GM19035 (cell line): ENCODE results near the gene MEGF8.

Source experiments
- ATAC-seq: cut with Tn5 transposase; IDR thresholded peaks from one replicate; pipeline ENCODE4 v1.9.1; 2021; ENCODE audit not compliant: unreplicated experiment

MEGF8 gene

DNA sequence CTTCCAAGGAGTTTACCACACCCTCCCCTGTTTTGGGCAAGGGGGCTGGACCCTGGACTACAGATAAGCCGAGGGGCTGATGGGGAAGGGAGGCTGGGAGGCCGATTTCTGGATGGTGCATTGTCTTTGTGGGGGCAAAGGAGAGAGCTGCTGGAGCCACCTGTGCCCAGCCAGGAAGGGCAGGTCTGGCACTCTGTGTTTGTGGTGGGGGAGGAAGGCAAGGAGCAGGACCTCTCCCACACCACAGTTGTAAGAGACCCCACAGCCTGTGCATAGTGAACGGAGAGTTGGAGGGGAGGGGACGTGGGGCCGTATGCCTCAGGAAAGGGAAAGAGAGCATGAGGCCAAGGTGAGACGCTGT, 39.5 kb upstream of the MEGF8 start:
- no peak for ATAC-seq

GRCh38 chr19:42286349-42287016, 39.0 kb upstream of the MEGF8 start:
- no peak for ATAC-seq

DNA sequence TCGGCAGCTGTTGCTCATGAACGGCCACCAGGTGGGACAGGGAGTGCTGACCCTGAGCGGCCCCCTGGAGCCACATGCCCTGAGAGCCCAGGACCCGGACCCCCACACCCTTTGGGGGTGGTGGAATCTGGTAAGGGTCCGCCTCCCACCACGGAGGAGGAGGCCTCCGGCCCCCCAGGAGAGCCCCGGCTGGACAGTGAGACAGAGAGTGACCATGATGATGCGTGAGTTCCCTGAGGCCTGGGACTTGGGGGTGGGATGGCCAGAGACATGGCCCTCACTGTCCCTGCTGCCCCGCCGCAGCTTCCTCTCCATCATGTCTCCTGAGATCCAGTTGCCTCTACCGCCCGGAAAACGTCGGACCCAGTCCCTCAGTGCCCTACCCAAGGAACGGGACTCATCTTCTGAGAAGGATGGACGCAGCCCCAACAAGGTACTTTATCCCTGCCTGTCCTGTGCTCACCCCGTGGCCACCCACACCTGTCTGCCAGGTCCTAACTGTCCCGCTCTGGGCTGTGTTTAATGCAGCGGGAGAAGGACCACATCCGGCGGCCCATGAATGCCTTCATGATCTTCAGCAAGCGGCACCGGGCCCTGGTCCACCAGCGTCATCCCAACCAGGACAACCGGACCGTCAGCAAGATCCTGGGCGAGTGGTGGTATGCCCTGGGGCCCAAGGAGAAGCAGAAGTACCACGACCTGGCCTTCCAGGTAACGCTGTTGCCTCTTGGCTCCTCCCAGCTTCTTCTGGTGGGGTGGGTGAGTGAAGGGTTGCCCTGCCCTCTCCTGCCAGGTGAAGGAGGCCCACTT, 38.2 kb upstream of the MEGF8 start:
- ATAC-seq, result no peak

DNA sequence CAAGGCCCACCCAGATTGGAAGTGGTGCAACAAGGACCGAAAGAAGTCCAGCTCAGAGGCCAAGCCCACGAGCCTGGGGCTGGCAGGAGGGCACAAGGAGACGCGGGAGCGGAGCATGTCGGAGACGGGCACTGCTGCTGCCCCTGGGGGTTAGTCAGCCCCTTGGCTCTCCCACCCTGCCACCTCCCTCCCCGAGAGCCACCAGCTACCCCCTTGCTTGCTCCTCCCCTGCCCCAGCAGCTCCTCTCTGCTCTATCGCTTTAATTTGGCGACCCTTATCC, 37.7 kb upstream of the MEGF8 start:
- no peak for ATAC-seq

GRCh38 chr19:42288387-42288786, 37.0 kb upstream of the MEGF8 start:
- ATAC-seq, result no peak

DNA sequence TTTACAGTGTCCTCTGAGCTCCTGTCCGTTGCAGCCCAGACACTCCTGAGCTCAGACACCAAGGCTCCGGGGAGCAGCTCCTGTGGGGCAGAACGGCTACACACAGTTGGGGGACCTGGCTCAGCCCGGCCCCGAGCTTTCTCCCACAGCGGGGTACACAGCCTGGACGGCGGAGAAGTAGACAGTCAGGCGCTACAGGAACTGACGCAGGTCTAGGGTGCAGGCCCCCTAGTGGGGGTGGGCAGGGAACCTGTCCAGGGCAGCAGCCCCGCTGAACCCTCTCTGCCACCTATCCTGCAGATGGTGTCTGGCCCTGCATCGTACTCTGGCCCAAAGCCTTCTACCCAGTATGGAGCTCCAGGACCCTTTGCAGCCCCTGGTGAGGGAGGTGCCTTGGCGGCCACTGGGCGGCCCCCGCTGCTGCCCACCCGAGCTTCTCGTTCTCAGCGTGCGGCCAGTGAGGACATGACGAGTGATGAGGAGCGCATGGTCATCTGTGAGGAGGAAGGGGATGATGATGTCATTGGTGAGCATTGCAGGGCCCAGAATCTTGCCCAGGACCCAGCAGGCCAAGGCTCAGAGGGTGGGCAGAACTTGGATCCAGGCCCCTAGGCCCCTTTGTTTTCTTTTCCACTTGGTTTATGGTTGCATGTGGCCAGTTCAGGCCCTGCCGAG, 36.4 kb upstream of the MEGF8 start:
- no peak for ATAC-seq

DNA sequence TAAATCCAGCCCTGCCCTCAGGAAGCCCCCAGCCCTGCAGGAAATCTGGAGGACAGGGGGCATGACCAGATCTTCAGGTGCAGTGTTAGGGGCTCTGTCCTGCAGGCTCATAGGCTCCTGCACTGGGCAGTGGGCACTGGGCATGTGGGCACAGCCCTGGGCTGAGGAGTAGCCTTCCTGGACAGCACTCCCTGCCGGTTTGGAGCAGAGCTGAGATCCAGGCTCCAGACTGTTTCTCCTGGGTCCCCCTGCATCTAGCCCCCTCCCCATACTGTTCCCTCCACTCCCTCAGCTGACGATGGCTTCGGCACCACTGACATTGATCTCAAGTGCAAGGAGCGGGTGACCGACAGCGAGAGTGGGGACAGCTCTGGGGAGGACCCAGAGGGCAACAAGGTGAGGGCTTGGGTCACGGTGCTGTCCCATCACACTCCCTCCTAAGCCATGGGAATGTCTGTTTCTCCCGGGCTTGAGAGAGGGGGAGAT, 35.8 kb upstream of the MEGF8 start:
- ATAC-seq, result no peak

GRCh38 chr19:42290136-42290522, 35.3 kb upstream of the MEGF8 start:
- no peak for ATAC-seq

GRCh38 chr19:42290523-42291434, 34.7 kb upstream of the MEGF8 start:
- no peak for ATAC-seq

- ATAC-seq, result no peak
Observed at GRCh38 chr19:42291435-42291810, 34.0 kb upstream of the MEGF8 start.

DNA sequence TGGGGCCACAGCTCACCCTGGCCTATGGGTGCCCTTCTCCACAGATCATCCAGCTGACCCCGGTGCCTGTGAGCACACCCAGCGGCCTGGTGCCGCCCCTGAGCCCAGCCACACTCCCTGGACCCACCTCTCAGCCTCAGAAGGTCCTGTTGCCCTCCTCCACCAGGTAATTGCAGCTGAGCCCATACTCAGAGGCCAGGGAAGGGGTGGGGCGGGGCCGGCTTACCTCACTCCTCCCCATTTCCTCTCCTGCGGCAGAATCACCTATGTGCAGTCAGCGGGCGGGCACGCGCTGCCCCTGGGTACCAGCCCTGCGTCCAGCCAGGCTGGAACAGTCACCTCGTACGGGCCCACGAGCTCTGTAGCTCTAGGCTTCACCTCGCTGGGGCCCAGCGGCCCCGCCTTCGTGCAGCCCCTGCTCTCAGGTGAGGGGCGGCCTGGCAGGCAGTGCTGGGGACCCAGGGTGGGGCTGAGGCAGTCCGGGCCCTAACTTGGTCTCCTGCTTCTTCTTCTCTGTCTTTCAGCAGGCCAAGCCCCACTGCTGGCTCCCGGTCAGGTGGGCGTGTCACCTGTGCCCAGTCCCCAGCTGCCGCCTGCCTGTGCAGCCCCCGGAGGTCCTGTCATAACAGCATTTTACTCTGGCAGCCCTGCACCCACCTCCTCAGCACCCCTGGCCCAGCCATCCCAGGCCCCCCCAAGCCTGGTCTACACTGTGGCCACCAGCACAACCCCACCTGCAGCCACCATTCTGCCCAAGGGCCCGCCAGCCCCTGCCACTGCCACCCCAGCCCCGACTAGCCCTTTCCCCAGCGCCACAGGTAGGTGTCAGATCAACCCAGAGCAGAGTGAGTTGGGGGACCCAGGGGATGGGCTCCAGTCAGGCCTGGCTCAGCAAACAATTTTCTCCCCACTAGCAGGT, 33.1 kb upstream of the MEGF8 start:
- ATAC-seq, result no peak

DNA sequence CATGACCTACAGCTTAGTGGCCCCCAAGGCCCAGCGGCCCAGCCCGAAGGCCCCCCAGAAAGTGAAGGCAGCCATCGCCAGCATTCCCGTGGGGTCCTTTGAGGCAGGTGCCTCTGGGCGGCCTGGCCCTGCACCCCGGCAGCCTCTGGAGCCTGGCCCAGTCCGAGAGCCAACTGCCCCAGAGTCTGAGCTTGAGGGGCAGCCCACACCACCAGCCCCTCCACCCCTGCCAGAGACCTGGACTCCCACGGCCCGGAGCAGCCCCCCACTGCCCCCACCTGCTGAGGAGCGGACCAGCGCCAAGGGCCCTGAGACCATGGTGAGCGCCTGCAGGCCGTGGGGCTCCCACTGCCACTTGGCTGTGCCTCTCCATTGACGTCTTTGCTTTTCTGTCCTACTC, 32.5 kb upstream of the MEGF8 start:
- ATAC-seq, result no peak

DNA sequence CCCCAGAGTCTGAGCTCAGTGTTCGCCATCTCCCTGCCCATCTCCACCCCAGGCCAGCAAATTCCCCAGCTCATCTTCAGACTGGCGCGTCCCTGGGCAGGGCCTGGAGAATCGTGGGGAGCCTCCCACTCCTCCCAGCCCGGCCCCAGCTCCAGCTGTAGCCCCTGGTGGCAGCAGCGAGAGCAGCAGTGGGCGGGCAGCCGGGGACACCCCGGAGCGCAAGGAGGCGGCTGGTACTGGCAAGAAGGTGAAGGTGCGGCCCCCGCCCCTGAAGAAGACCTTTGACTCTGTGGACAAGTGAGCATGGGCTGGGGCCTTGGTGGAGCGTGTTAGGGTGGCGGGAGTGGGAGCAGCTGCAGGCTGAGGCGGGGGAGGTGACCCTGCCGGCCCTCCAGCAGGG, 31.9 kb upstream of the MEGF8 start:
- no peak for ATAC-seq

- ATAC-seq, result no peak
Observed at GRCh38 chr19:42293948-42294347, 31.5 kb upstream of the MEGF8 start.

GRCh38 chr19:42294471-42295137, 30.8 kb upstream of the MEGF8 start:
- no peak for ATAC-seq

DNA sequence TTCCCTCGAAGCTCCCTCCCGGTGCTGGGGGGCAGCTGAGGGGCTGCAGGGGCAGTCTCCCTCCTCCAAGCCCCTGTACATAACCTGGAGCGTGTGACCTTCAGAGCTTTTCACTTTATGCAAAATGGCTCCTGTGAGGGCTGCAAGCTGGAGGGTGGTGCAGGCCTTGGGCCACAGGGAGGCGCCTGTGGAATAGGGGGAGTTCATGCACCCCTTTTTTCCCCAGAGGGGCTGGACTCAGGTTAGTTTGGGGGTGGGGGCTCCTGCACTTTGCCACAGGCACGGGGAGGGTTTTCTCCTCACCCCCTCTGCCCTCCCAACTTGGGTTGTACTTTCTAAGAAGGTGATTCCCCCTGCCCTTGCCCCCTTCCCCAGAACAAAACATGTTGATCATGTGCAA, 30.1 kb upstream of the MEGF8 start:
- ATAC-seq, result no peak

GRCh38 chr19:42295831-42296525, 29.5 kb upstream of the MEGF8 start:
- peak; percentile 56 for ATAC-seq

GRCh38 chr19:42297039-42297438, 28.4 kb upstream of the MEGF8 start:
- no peak for ATAC-seq

- peak; percentile 22 for ATAC-seq
Observed at GRCh38 chr19:42301646-42302203, 23.7 kb upstream of the MEGF8 start, which contains the start of gene PRR19. Gene PRR19 (plus strand): TSS chr19:42302132. CDS start chr19:42309585, 7,453 bp downstream.
